MCF 10A (cell line): ENCODE results near the gene PRRT1. TPM values are rescaled to one million over a fixed set of nuclear protein-coding genes. Genes with fewer than 3 reads are reported as not detected.

Source experiments
- BruUV-seq: library from RNA; stranded (reverse); fragments of 400-500 nt; replicated peaks from 2 replicates; lab custom pipeline; 2021; lab: Mats Ljungman, UMichigan
- CTCF ChIA-PET: fragments of 300-600 bp; sonication (Branson Sonifier 250); formaldehyde crosslinking; extraction: SDS; loops from one replicate; lab custom pipeline; 2021; ENCODE audit warnings: antibody characterized with exemption, inconsistent platforms; lab: Yijun Ruan, JAX
- POLR2A ChIA-PET: fragments of 300-600, 350-650 bp; sonication (Branson Sonifier 250); formaldehyde crosslinking; extraction: SDS; loops from one replicate; lab custom pipeline; 2020; ENCODE audit warnings: antibody characterized with exemption, inconsistent platforms; lab: Yijun Ruan, JAX
- DNase-seq: peaks from one replicate; pipeline ENCODE4 v3.0.0-alpha.2; 2018; ENCODE audit not compliant: unreplicated experiment
- H3K27ac Mint-ChIP-seq: one replicate; pipeline ENCODE4 v1.8.0; 2022; ENCODE audit warnings: mild to moderate bottlenecking, low read depth, mixed read lengths; ENCODE audit not compliant: unreplicated experiment
- H3K27me3 Mint-ChIP-seq: one replicate; pipeline ENCODE4 v1.8.0; 2022; ENCODE audit warnings: mixed read lengths; ENCODE audit not compliant: insufficient read depth, unreplicated experiment
- H3K36me3 Mint-ChIP-seq: one replicate; pipeline ENCODE4 v1.8.0; 2022; ENCODE audit warnings: mild to moderate bottlenecking, moderate library complexity, mixed read lengths; ENCODE audit not compliant: insufficient read depth, unreplicated experiment
- H3K4me1 Mint-ChIP-seq: one replicate; pipeline ENCODE4 v1.8.0; 2022; ENCODE audit warnings: mixed read lengths; ENCODE audit not compliant: insufficient read depth, unreplicated experiment
- H3K4me3 Mint-ChIP-seq: one replicate; pipeline ENCODE4 v1.8.0; 2022; ENCODE audit warnings: mild to moderate bottlenecking, moderate library complexity, mixed read lengths; ENCODE audit not compliant: unreplicated experiment
- H3K9me3 Mint-ChIP-seq: one replicate; pipeline ENCODE4 v1.8.0; 2022; ENCODE audit warnings: mixed read lengths; ENCODE audit not compliant: unreplicated experiment
- intact Hi-C: fragments of 100-400 bp; cut with micrococcal nuclease; formaldehyde crosslinking; loops from 2 replicates; pipeline ENCODE4 v1.14.1; 2022
- total RNA-seq: library from RNA; stranded (reverse); gene quantifications from 2 replicates; pipeline ENCODE4 v1.2.3, GENCODE V29; 2022
- TF ChIP-seq, protein P1 (sequence below): fragments of 200-600 bp; IDR thresholded peaks from one replicate; pipeline ENCODE4 v1.8.0; 2022; ENCODE audit warnings: antibody characterized with exemption, mild to moderate bottlenecking; ENCODE audit not compliant: unreplicated experiment

The PRRT1 gene
- total RNA-seq, 1 experiment from 2014 or later, result 0.19 TPM

GRCh38 chr6:32190054-32190851, 38.5 kb upstream of the PRRT1 start, which contains the start of gene PBX2:
TSS of gene PBX2 (minus strand) at chr6:32190202. CDS start at chr6:32189915, 287 bp downstream.
- TF ChIP-seq, protein P1, sequence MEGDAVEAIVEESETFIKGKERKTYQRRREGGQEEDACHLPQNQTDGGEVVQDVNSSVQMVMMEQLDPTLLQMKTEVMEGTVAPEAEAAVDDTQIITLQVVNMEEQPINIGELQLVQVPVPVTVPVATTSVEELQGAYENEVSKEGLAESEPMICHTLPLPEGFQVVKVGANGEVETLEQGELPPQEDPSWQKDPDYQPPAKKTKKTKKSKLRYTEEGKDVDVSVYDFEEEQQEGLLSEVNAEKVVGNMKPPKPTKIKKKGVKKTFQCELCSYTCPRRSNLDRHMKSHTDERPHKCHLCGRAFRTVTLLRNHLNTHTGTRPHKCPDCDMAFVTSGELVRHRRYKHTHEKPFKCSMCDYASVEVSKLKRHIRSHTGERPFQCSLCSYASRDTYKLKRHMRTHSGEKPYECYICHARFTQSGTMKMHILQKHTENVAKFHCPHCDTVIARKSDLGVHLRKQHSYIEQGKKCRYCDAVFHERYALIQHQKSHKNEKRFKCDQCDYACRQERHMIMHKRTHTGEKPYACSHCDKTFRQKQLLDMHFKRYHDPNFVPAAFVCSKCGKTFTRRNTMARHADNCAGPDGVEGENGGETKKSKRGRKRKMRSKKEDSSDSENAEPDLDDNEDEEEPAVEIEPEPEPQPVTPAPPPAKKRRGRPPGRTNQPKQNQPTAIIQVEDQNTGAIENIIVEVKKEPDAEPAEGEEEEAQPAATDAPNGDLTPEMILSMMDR, result no peak

GRCh38 chr6:32189742-32190053, 38.0 kb upstream of the PRRT1 start:
- Mint-ChIP-seq H3K4me1 (peaks cover 28% of the 10 kb centered on the region), H3K27ac (peak overlapping the region; percentile 86), H3K9me3 (no peaks in the 10 kb centered on the region), H3K4me3 (peak overlapping the region; percentile 83), H3K27me3 (no peaks in the 10 kb centered on the region), H3K36me3 (peaks cover 33% of the 10 kb centered on the region)
- ChIA-PET POLR2A (interaction anchor here (0.6 to 3.2 kb wide), 8 partner anchors 12 to 1201 kb away, joined by 3 to 78 read pairs (median 3); partner anchors contain the start of genes AGPAT1, ATF6B, FKBPL and RNF5), CTCF (interaction anchor here (0.7 kb wide), 1 partner anchor 12 kb away, joined by 3 read pairs; no protein-coding TSS in a partner anchor)
- TF ChIP-seq, protein P1, result no peak
- intact Hi-C loops, result no loop called here
- no TSS peak for BruUV-seq
- no peak for DNase-seq

More at GRCh38 chr6:32190054-32190851, 38.5 kb upstream of the PRRT1 start, which contains the start of gene PBX2:
- peaks cover 28% of the 10 kb centered on the region for H3K36me3 Mint-ChIP-seq
- DNase-seq, result peak; percentile 92
- H3K27me3 Mint-ChIP-seq, result no peaks in the 10 kb centered on the region
- H3K4me1 Mint-ChIP-seq, result peaks cover 33% of the 10 kb centered on the region
- intact Hi-C loops, result no loop called here
- ChIA-PET CTCF (interaction anchor here (0.9 kb wide), 1 partner anchor 13 kb away, joined by 3 read pairs; no protein-coding TSS in a partner anchor), POLR2A (interaction anchor here (0.6 to 3.2 kb wide), 16 partner anchors 8 to 1200 kb away, joined by 3 to 78 read pairs (median 3); partner anchors contain the start of genes AGPAT1, ATF6B, BRD2 and FKBPL)
- BruUV-seq, result TSS peak; percentile 97
- H3K4me3 Mint-ChIP-seq, result peak within 1 kb of the TSS; percentile 83
- H3K9me3 Mint-ChIP-seq, result no peaks in the 10 kb centered on the region
- H3K27ac Mint-ChIP-seq, result peak within 1 kb of the TSS; percentile 86

GRCh38 chr6:32189069-32189741, 37.5 kb upstream of the PRRT1 start:
- no peaks in the 10 kb centered on the region for H3K27me3 Mint-ChIP-seq
- POLR2A ChIA-PET, result interaction anchor here (0.7 to 3.2 kb wide), 6 partner anchors 11 to 1201 kb away, joined by 3 to 78 read pairs (median 6); partner anchors contain the start of genes AGPAT1, ATF6B, FKBPL and RNF5
- DNase-seq, result no peak
- CTCF ChIA-PET, result interaction anchor here (0.6 to 0.7 kb wide), 2 partner anchors 11 to 666 kb away, joined by 3 read pairs; no protein-coding TSS in a partner anchor
- peaks cover 26% of the 10 kb centered on the region for H3K4me1 Mint-ChIP-seq
- no TSS peak for BruUV-seq
- no peaks in the 10 kb centered on the region for H3K9me3 Mint-ChIP-seq
- peak overlapping the region; percentile 86 for H3K27ac Mint-ChIP-seq
- H3K36me3 Mint-ChIP-seq, result peaks cover 36% of the 10 kb centered on the region
- TF ChIP-seq, protein P1, result no peak
- intact Hi-C loops, result no loop called here
- peak overlapping the region; percentile 83 for H3K4me3 Mint-ChIP-seq
